Islet of Langerhans (tissue), 1 donor: ENCODE data around the gene DRD3.

Experiments used
- FAIRE-seq: peaks from one replicate; lab custom pipeline; 2011; peaks lifted over from hg19 to GRCh38; lab: Jason Lieb, UNC

DRD3 gene

GRCh38 chr3:114120211-114120610, 58.6 kb downstream of the DRD3 start:
- no peak for FAIRE-seq

- FAIRE-seq, result no peak
Measured at GRCh38 chr3:114119776-114120175, 59.1 kb downstream of the DRD3 start.

GRCh38 chr3:114115143-114115542, 63.7 kb downstream of the DRD3 start:
- no peak for FAIRE-seq

GRCh38 chr3:114114719-114115118, 64.1 kb downstream of the DRD3 start:
- no peak for FAIRE-seq

GRCh38 chr3:114112696-114113095, 66.2 kb downstream of the DRD3 start:
- FAIRE-seq, result no peak

GRCh38 chr3:114111060-114111770, 67.6 kb downstream of the DRD3 start:
- FAIRE-seq, result no peak

- FAIRE-seq, result no peak
Measured at GRCh38 chr3:114110439-114110838, 68.4 kb downstream of the DRD3 start.

GRCh38 chr3:114108137-114108536, 70.7 kb downstream of the DRD3 start:
- FAIRE-seq, result no peak

- FAIRE-seq, result no peak
Measured at GRCh38 chr3:114104414-114104813, 74.4 kb downstream of the DRD3 start.

GRCh38 chr3:114103858-114104257, 75.0 kb downstream of the DRD3 start:
- FAIRE-seq, result no peak

- FAIRE-seq, result no peak
Measured at GRCh38 chr3:114103181-114103580, 75.7 kb downstream of the DRD3 start.

GRCh38 chr3:114101101-114101500, 77.8 kb downstream of the DRD3 start:
- no peak for FAIRE-seq

GRCh38 chr3:114095796-114096195, 83.1 kb downstream of the DRD3 start:
- FAIRE-seq, result no peak

- FAIRE-seq, result no peak
Measured at GRCh38 chr3:114093596-114093995, 85.3 kb downstream of the DRD3 start.

- no peak for FAIRE-seq
Measured at GRCh38 chr3:114093016-114093380, 85.9 kb downstream of the DRD3 start.

GRCh38 chr3:114092151-114093015, 86.5 kb downstream of the DRD3 start:
- no peak for FAIRE-seq

GRCh38 chr3:114089675-114090074, 89.2 kb downstream of the DRD3 start:
- FAIRE-seq, result no peak

GRCh38 chr3:114086356-114086755, 92.5 kb downstream of the DRD3 start:
- FAIRE-seq, result no peak

GRCh38 chr3:114083112-114083511, 95.7 kb downstream of the DRD3 start:
- FAIRE-seq, result no peak

- no peak for FAIRE-seq
Measured at GRCh38 chr3:114081037-114081436, 97.8 kb downstream of the DRD3 start.

- FAIRE-seq, result no peak
Measured at GRCh38 chr3:114080201-114080600, 98.7 kb downstream of the DRD3 start.

GRCh38 chr3:114079761-114080160, 99.1 kb downstream of the DRD3 start:
- FAIRE-seq, result no peak

GRCh38 chr3:114078126-114078525, 100.7 kb downstream of the DRD3 start:
- FAIRE-seq, result no peak
